Measurements from ENCODE around the gene VWDE. TPM values are rescaled to one million over a fixed set of nuclear protein-coding genes. Genes with fewer than 3 reads are reported as not detected.

The VWDE gene
- total RNA-seq, 5 donors from 2014 or later (not counting 1 experiment from before 2014, with no cell fraction given) = 0.13 to 5.0 (median 0.79) TPM

- no peaks in the 10 kb centered on the region for H3K4me1 Mint-ChIP-seq
- H3K27me3 Mint-ChIP-seq = no peaks in the 10 kb centered on the region
- H3K9me3 Mint-ChIP-seq = peaks cover 0 to 1% (median 0%) of the 10 kb centered on the region in 3 donors
- POLR2A ChIA-PET = no interaction called here
- Histone ChIP-seq H3K36me3 (ENCODE audit: control insufficient read depth in 2 of 2, extremely low read depth in 1 of 2, insufficient read depth in 1 of 2, low read length in 1 of 2) (no peaks in the 10 kb centered on the region), H3K4me3 (ENCODE audit: control insufficient read depth in 1 of 2, extremely low read depth in 1 of 2, low read length in 1 of 2) (no peak overlapping the region), H3K27me3 (replicated peaks in 1 of 2; ENCODE audit: control insufficient read depth in 2 of 2, extremely low read depth in 1 of 2, insufficient read depth in 2 of 2, low read length in 1 of 2) (no peaks in the 10 kb centered on the region), H3K27ac (ENCODE audit: low read length) (no peak overlapping the region), H3K4me1 (ENCODE audit: control insufficient read depth in 1 of 2, extremely low read depth in 1 of 2, insufficient read depth in 2 of 2, low read length in 2 of 2) (no peaks in the 10 kb centered on the region), H3K9me3 (no peaks in the 10 kb centered on the region)
- no peak overlapping the region for H3K27ac Mint-ChIP-seq
- CTCF ChIA-PET = no interaction called here
- ATAC-seq (replicated peaks in 1 of 4) (no peak), DNase-seq (no peak)
- no peaks in the 10 kb centered on the region for H3K36me3 Mint-ChIP-seq
- H3K4me3 Mint-ChIP-seq = no peak overlapping the region
- 100% methylated on average over 1 of the region's 5 CpGs for WGBS (ENCODE audit: insufficient coverage)
These were observed 11.6 kb downstream of the VWDE start for GRCh38 chr7:12391922-12392615.

DNA sequence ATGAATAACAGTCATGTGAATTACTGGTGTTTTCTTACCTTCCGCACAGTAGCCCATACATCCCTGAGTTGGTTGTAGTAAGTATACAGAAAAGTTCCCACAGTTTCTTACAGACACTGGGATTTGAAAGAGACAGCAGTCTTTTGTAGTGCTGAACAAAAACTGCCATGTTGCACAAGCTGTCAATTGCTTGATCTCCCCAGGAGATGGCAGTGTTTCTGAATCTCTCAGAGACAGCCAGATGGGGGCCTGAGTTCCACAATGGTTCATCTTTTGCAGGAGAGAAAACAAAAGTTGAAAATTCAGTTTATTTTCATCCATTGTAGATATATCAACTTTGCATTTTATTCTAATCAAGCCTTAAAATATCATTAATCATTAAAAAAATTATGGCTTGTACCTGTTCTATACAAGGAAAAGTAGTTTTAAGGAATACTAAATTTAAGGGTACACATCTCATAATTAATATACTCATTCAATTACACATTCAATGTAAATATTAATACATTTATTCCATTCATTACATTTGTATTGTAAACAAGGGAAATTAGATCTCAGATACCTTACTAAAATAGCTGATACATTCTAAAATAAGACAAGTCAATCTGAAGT, 14.5 kb downstream of the VWDE start:
- WGBS (ENCODE audit: insufficient coverage) = no CpG with 5 or more reads among the region's 1 CpG
- Histone ChIP-seq H3K27me3 (replicated peaks in 1 of 2; ENCODE audit: control insufficient read depth in 2 of 2, extremely low read depth in 1 of 2, insufficient read depth in 2 of 2, low read length in 1 of 2) (no peaks in the 10 kb centered on the region), H3K4me3 (ENCODE audit: control insufficient read depth in 1 of 2, extremely low read depth in 1 of 2, low read length in 1 of 2) (no peak overlapping the region), H3K36me3 (ENCODE audit: control insufficient read depth in 2 of 2, extremely low read depth in 1 of 2, insufficient read depth in 1 of 2, low read length in 1 of 2) (no peaks in the 10 kb centered on the region), H3K27ac (ENCODE audit: low read length) (no peak overlapping the region), H3K4me1 (ENCODE audit: control insufficient read depth in 1 of 2, extremely low read depth in 1 of 2, insufficient read depth in 2 of 2, low read length in 2 of 2) (no peaks in the 10 kb centered on the region), H3K9me3 (no peaks in the 10 kb centered on the region)
- H3K4me3 Mint-ChIP-seq = no peak overlapping the region
- no peak overlapping the region for H3K27ac Mint-ChIP-seq
- DNase-seq = peak in 22 of 35 experiments; percentile 1 to 66 (median 14)
- H3K36me3 Mint-ChIP-seq = no peaks in the 10 kb centered on the region
- no peaks in the 10 kb centered on the region for H3K9me3 Mint-ChIP-seq
- ChIA-PET CTCF (interaction anchor here (0.6 to 1.4 kb wide), 3 partner anchors 22 to 74 kb away, joined by 3 read pairs; no protein-coding TSS in a partner anchor), POLR2A (interaction anchor here in 1 of 2 donors (0.7 kb wide), 1 partner anchor 34 kb away, joined by 4 read pairs; no protein-coding TSS in a partner anchor)
- H3K4me1 Mint-ChIP-seq = no peaks in the 10 kb centered on the region
- H3K27me3 Mint-ChIP-seq = peaks cover 0 to 2% of the 10 kb centered on the region in 2 donors
- peak in 3 of 4 experiments; percentile 63 for ATAC-seq (replicated peaks in 1 of 4)

DNA sequence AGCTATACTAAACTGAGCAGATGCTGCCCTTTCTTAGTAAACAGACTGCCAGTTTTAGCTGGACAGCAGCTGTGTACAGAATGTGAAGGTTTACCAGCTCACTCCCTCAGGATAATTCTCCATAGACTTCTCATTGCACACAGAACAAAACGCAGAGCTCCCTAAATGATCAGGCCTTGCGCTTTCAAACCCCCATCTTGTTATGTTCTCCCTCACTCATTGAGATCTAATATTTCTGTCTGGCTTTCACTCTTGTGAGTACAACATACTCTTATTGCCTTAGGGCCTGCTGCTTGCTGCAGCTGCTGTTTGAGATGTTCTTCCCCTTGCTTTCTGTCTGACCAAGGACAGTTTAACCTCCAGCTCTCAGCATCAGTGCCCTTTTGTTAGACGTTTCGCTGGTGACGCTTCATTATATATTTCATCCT, 17.3 kb downstream of the VWDE start:
- H3K27me3 Mint-ChIP-seq = peaks cover 0 to 4% of the 10 kb centered on the region in 2 donors
- Histone ChIP-seq H3K4me3 (ENCODE audit: control insufficient read depth in 1 of 2, extremely low read depth in 1 of 2, low read length in 1 of 2) (no peak overlapping the region), H3K27ac (ENCODE audit: low read length) (no peak overlapping the region), H3K36me3 (ENCODE audit: control insufficient read depth in 2 of 2, extremely low read depth in 1 of 2, insufficient read depth in 1 of 2, low read length in 1 of 2) (no peaks in the 10 kb centered on the region), H3K4me1 (ENCODE audit: control insufficient read depth in 1 of 2, extremely low read depth in 1 of 2, insufficient read depth in 2 of 2, low read length in 2 of 2) (no peaks in the 10 kb centered on the region), H3K27me3 (replicated peaks in 1 of 2; ENCODE audit: control insufficient read depth in 2 of 2, extremely low read depth in 1 of 2, insufficient read depth in 2 of 2, low read length in 1 of 2) (no peaks in the 10 kb centered on the region), H3K9me3 (no peaks in the 10 kb centered on the region)
- WGBS (ENCODE audit: insufficient coverage) = 100% methylated on average over 2 of the region's 5 CpGs
- H3K9me3 Mint-ChIP-seq = no peaks in the 10 kb centered on the region
- H3K27ac Mint-ChIP-seq = no peak overlapping the region
- ATAC-seq (replicated peaks in 1 of 4) (no peak), DNase-seq (no peak)
- H3K36me3 Mint-ChIP-seq = no peaks in the 10 kb centered on the region
- no peaks in the 10 kb centered on the region for H3K4me1 Mint-ChIP-seq
- POLR2A ChIA-PET = no interaction called here
- CTCF ChIA-PET = no interaction called here
- no peak overlapping the region for H3K4me3 Mint-ChIP-seq

GRCh38 chr7:12385364-12385786, 18.3 kb downstream of the VWDE start:
- no peak overlapping the region for H3K27ac Mint-ChIP-seq
- DNase-seq = no peak
- no CpG with 5 or more reads among the region's 2 CpGs for WGBS (ENCODE audit: insufficient coverage)
- H3K36me3 Mint-ChIP-seq = no peaks in the 10 kb centered on the region
- ChIA-PET CTCF (no interaction called here), POLR2A (no interaction called here)
- no peak overlapping the region for H3K4me3 ChIP-seq (ENCODE audit: control insufficient read depth in 1 of 2, extremely low read depth in 1 of 2, low read length in 1 of 2)
- peaks cover 0 to 4% of the 10 kb centered on the region in 2 donors for H3K27me3 Mint-ChIP-seq
- H3K4me3 Mint-ChIP-seq = no peak overlapping the region
- no peaks in the 10 kb centered on the region for H3K9me3 Mint-ChIP-seq
- no peak for ATAC-seq (replicated peaks in 1 of 4)
- no peaks in the 10 kb centered on the region for H3K4me1 ChIP-seq (ENCODE audit: control insufficient read depth in 1 of 2, extremely low read depth in 1 of 2, insufficient read depth in 2 of 2, low read length in 2 of 2)
- no peaks in the 10 kb centered on the region for H3K36me3 ChIP-seq (ENCODE audit: control insufficient read depth in 2 of 2, extremely low read depth in 1 of 2, insufficient read depth in 1 of 2, low read length in 1 of 2)
- H3K9me3 ChIP-seq = no peaks in the 10 kb centered on the region
- H3K27me3 ChIP-seq (replicated peaks in 1 of 2; ENCODE audit: control insufficient read depth in 2 of 2, extremely low read depth in 1 of 2, insufficient read depth in 2 of 2, low read length in 1 of 2) = no peaks in the 10 kb centered on the region
- H3K4me1 Mint-ChIP-seq = no peaks in the 10 kb centered on the region
- no peak overlapping the region for H3K27ac ChIP-seq (ENCODE audit: low read length)

GRCh38 chr7:12383377-12383776, 20.3 kb downstream of the VWDE start:
- no peaks in the 10 kb centered on the region for H3K36me3 Mint-ChIP-seq
- H3K4me3 Mint-ChIP-seq = no peak overlapping the region
- DNase-seq = no peak
- no peaks in the 10 kb centered on the region for H3K36me3 ChIP-seq (ENCODE audit: control insufficient read depth in 2 of 2, extremely low read depth in 1 of 2, insufficient read depth in 1 of 2, low read length in 1 of 2)
- H3K27me3 Mint-ChIP-seq = peaks cover 0 to 10% of the 10 kb centered on the region in 2 donors
- no peaks in the 10 kb centered on the region for H3K4me1 Mint-ChIP-seq
- no peaks in the 10 kb centered on the region for H3K9me3 ChIP-seq
- WGBS (ENCODE audit: insufficient coverage) = no CpG with 5 or more reads among the region's 3 CpGs
- no peak for ATAC-seq (replicated peaks in 1 of 4)
- H3K27ac ChIP-seq (ENCODE audit: low read length) = no peak overlapping the region
- no peaks in the 10 kb centered on the region for H3K4me1 ChIP-seq (ENCODE audit: control insufficient read depth in 1 of 2, extremely low read depth in 1 of 2, insufficient read depth in 2 of 2, low read length in 2 of 2)
- no peak overlapping the region for H3K27ac Mint-ChIP-seq
- ChIA-PET POLR2A (no interaction called here), CTCF (interaction anchor here in 1 of 2 donors (1.6 kb wide), 1 partner anchor 105 kb away, joined by 3 read pairs; no protein-coding TSS in a partner anchor)
- no peaks in the 10 kb centered on the region for H3K27me3 ChIP-seq (replicated peaks in 1 of 2; ENCODE audit: control insufficient read depth in 2 of 2, extremely low read depth in 1 of 2, insufficient read depth in 2 of 2, low read length in 1 of 2)
- H3K4me3 ChIP-seq (ENCODE audit: control insufficient read depth in 1 of 2, extremely low read depth in 1 of 2, low read length in 1 of 2) = no peak overlapping the region
- H3K9me3 Mint-ChIP-seq = no peaks in the 10 kb centered on the region

- no CpG with 5 or more reads among the region's 2 CpGs for WGBS (ENCODE audit: insufficient coverage)
- H3K9me3 ChIP-seq = no peaks in the 10 kb centered on the region
- H3K27ac ChIP-seq (ENCODE audit: low read length) = no peak overlapping the region
- ATAC-seq (replicated peaks in 1 of 4) (no peak), DNase-seq (no peak)
- no peaks in the 10 kb centered on the region for H3K4me1 ChIP-seq (ENCODE audit: control insufficient read depth in 1 of 2, extremely low read depth in 1 of 2, insufficient read depth in 2 of 2, low read length in 2 of 2)
- no peak overlapping the region for H3K4me3 ChIP-seq (ENCODE audit: control insufficient read depth in 1 of 2, extremely low read depth in 1 of 2, low read length in 1 of 2)
- H3K36me3 ChIP-seq (ENCODE audit: control insufficient read depth in 2 of 2, extremely low read depth in 1 of 2, insufficient read depth in 1 of 2, low read length in 1 of 2) = no peaks in the 10 kb centered on the region
- peaks cover 1 to 8% of the 10 kb centered on the region in 2 donors for H3K27me3 Mint-ChIP-seq
- no peaks in the 10 kb centered on the region for H3K36me3 Mint-ChIP-seq
- no peaks in the 10 kb centered on the region for H3K4me1 Mint-ChIP-seq
- H3K27me3 ChIP-seq (replicated peaks in 1 of 2; ENCODE audit: control insufficient read depth in 2 of 2, extremely low read depth in 1 of 2, insufficient read depth in 2 of 2, low read length in 1 of 2) = no peaks in the 10 kb centered on the region
- ChIA-PET CTCF (no interaction called here), POLR2A (no interaction called here)
- H3K4me3 Mint-ChIP-seq = no peak overlapping the region
- no peak overlapping the region for H3K27ac Mint-ChIP-seq
- H3K9me3 Mint-ChIP-seq = no peaks in the 10 kb centered on the region
These were observed 25.3 kb downstream of the VWDE start for GRCh38 chr7:12378389-12378788.

Data from T-cell (primary cell).